K562 (cell line): ENCODE data around the gene VWDE. TPM values are rescaled to one million over a fixed set of nuclear protein-coding genes. Genes with fewer than 3 reads are reported as not detected.
A peak's percentile ranks its signal among the peaks of the same experiment; 100 is the strongest.

ENCODE experiments used
- ATF7 ChIP-seq: fragments of 450-650 bp; IDR thresholded peaks from 2 replicates; pipeline ENCODE4 v1.7.1; 2014; ENCODE audit warnings: mild to moderate bottlenecking, moderate library complexity
- CREM ChIP-seq: IDR thresholded peaks from 2 replicates; pipeline ENCODE4 v1.6.1; 2014; ENCODE audit warnings: antibody characterized with exemption, low read depth
- DACH1 ChIP-seq: fragments of 450-650 bp; IDR thresholded peaks from 2 replicates; pipeline ENCODE4 v1.6.1; 2018; ENCODE audit not compliant: partially characterized antibody
- DNMT1 ChIP-seq: fragments of 450-650 bp; IDR thresholded peaks from 2 replicates; pipeline ENCODE4 v1.6.1; 2016; ENCODE audit warnings: antibody characterized with exemption, mild to moderate bottlenecking
- FOXA1 ChIP-seq: fragments of 450-650 bp; IDR thresholded peaks from 2 replicates; pipeline ENCODE4 v1.6.1; 2016; ENCODE audit warnings: mild to moderate bottlenecking, borderline replicate concordance
- MEF2D ChIP-seq: conservative IDR thresholded peaks from 2 replicates; pipeline ENCODE4 v1.6.1; 2016; ENCODE audit warnings: low read depth, missing genetic modification characterization, missing compliant biosample characterization
- SNRNP70 ChIP-seq: fragments of 200-400 bp; formaldehyde crosslinking; optimal IDR thresholded peaks from 2 replicates; pipeline ENCODE3; 2017; ENCODE audit warnings: low read depth, low read length
- SRF ChIP-seq, 2 experiments: fragments of 250-450, 450-650 bp in 1 of 2; sonication (Bioruptor Pico) in 1 of 2; sonication (generic) in 1 of 2; formaldehyde crosslinking; IDR thresholded peaks; 2 replicates each; pipeline versions ENCODE4 v1.5.0 to v1.5.1; 2020 to 2022; ENCODE audit warnings: mild to moderate bottlenecking in 1 of 2, missing genetic modification reagents in 1 of 2
- STAT5B ChIP-seq: fragments of 250-450 bp; sonication (Bioruptor Pico); IDR thresholded peaks from 2 replicates; pipeline ENCODE4 v1.8.0; 2021; ENCODE audit warnings: mild to moderate bottlenecking, inconsistent platforms
- ZBTB1 ChIP-seq: sonication (generic); formaldehyde crosslinking; IDR thresholded peaks from 2 replicates; pipeline ENCODE4 v1.8.1; 2023; ENCODE audit warnings: missing genetic modification reagents, low read depth, mild to moderate bottlenecking, borderline replicate concordance
- ZBTB34 ChIP-seq: fragments of 250-450 bp; sonication (Bioruptor Pico); IDR thresholded peaks from 2 replicates; pipeline ENCODE4 v1.8.0; 2021; ENCODE audit warnings: mild to moderate bottlenecking, moderate library complexity
- ZNF583 ChIP-seq: fragments of 250-450 bp; sonication (Bioruptor Pico); IDR thresholded peaks from 2 replicates; pipeline ENCODE4 v1.4.0; 2020
- polyA plus RNA-seq, 8 experiments: library from polyadenylated mRNA; depleted of rRNA in 4 of 8; stranded (reverse) in 5 of 8; unstranded in 3 of 8; fragments of >200 nt; fragmentation: Nextera tagmentation in 2 of 8; fragmentation: Illumina TruSeq in 1 of 8; extraction: Ambion mirVana in 2 of 8; extraction: Trizol in 1 of 8; gene quantifications; 2 replicates each; pipeline versions ENCODE4 v1.2.1 to v1.2.3, GENCODE V29; 2011 to 2014; ENCODE audit warnings: inconsistent platforms in 1 of 8, missing spikeins in 1 of 8
- total RNA-seq, 7 experiments: library from RNA; depleted of rRNA in 6 of 7; stranded (reverse); fragments of >200 nt in 6 of 7; fragmentation: Illumina TruSeq in 2 of 7; extraction: Trizol in 2 of 7; gene quantifications; 2 replicates each; pipeline versions ENCODE4 v1.2.1 to v1.2.3, GENCODE V29; 2011 to 2021; ENCODE audit warnings: low replicate concordance in 1 of 7
- TF ChIP-seq, protein P1 (sequence below): IDR thresholded peaks from 2 replicates; pipeline ENCODE4 v1.6.1; 2011; ENCODE audit not compliant: insufficient read length; ENCODE audit errors: extremely low read depth
- TF ChIP-seq, protein P2 (sequence below), 2 experiments: fragments of 450-650 bp; formaldehyde crosslinking in 1 of 2; IDR thresholded peaks; 2 replicates each; pipeline versions ENCODE4 v1.4.0 to v1.6.1; 2014 to 2020; ENCODE audit warnings: mild to moderate bottlenecking in 2 of 2, borderline replicate concordance in 1 of 2, low read depth in 1 of 2

The VWDE gene
- total and polyA plus RNA-seq, 9 of the 15 experiments (the other 6 are each of a cell fraction or from before 2014, with no cell fraction given), result 40.6 to 162 (median 95.2) TPM

DNA sequence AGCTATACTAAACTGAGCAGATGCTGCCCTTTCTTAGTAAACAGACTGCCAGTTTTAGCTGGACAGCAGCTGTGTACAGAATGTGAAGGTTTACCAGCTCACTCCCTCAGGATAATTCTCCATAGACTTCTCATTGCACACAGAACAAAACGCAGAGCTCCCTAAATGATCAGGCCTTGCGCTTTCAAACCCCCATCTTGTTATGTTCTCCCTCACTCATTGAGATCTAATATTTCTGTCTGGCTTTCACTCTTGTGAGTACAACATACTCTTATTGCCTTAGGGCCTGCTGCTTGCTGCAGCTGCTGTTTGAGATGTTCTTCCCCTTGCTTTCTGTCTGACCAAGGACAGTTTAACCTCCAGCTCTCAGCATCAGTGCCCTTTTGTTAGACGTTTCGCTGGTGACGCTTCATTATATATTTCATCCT lies 17.3 kb downstream of the VWDE start (continued):
- TF ChIP-seq ZBTB1 (no peak), ZNF583 (CRISPR knock-in tag) (peak; percentile 32; the same call in 1 of the 2 replicates), CREM (no peak), SNRNP70 (no peak), DACH1 (no peak), ATF7 (no peak), STAT5B (CRISPR knock-in tag) (no peak), MEF2D (tag) (peak; percentile 30; the same call in 1 of the 2 replicates), FOXA1 (no peak), ZBTB34 (CRISPR knock-in tag) (no peak), SRF (CRISPR knock-in tag; IDR thresholded peaks at IDR 0.05) (no peak), DNMT1 (no peak)
- TF ChIP-seq, protein P1, sequence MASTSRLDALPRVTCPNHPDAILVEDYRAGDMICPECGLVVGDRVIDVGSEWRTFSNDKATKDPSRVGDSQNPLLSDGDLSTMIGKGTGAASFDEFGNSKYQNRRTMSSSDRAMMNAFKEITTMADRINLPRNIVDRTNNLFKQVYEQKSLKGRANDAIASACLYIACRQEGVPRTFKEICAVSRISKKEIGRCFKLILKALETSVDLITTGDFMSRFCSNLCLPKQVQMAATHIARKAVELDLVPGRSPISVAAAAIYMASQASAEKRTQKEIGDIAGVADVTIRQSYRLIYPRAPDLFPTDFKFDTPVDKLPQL, result no peak
- TF ChIP-seq, protein P2, sequence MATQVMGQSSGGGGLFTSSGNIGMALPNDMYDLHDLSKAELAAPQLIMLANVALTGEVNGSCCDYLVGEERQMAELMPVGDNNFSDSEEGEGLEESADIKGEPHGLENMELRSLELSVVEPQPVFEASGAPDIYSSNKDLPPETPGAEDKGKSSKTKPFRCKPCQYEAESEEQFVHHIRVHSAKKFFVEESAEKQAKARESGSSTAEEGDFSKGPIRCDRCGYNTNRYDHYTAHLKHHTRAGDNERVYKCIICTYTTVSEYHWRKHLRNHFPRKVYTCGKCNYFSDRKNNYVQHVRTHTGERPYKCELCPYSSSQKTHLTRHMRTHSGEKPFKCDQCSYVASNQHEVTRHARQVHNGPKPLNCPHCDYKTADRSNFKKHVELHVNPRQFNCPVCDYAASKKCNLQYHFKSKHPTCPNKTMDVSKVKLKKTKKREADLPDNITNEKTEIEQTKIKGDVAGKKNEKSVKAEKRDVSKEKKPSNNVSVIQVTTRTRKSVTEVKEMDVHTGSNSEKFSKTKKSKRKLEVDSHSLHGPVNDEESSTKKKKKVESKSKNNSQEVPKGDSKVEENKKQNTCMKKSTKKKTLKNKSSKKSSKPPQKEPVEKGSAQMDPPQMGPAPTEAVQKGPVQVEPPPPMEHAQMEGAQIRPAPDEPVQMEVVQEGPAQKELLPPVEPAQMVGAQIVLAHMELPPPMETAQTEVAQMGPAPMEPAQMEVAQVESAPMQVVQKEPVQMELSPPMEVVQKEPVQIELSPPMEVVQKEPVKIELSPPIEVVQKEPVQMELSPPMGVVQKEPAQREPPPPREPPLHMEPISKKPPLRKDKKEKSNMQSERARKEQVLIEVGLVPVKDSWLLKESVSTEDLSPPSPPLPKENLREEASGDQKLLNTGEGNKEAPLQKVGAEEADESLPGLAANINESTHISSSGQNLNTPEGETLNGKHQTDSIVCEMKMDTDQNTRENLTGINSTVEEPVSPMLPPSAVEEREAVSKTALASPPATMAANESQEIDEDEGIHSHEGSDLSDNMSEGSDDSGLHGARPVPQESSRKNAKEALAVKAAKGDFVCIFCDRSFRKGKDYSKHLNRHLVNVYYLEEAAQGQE (IDR thresholded peaks at IDR 0.05; ENCODE audit: borderline replicate concordance), result 0 out of 2 replicates have a peak, but pooled peaks have one; percentile 9
- TF ChIP-seq, protein P2 (CRISPR knock-in tag; IDR thresholded peaks at IDR 0.05; ENCODE audit: low read depth), result no peak
